K562 (cell line): ENCODE measurements around the gene SLC25A15. TPM values are rescaled to one million over a fixed set of nuclear protein-coding genes. Genes with fewer than 3 reads are reported as not detected.

Experiments used
- GABPB2 ChIP-seq: fragments of 250-450 bp; sonication (Bioruptor Pico); conservative IDR thresholded peaks from 2 replicates; pipeline ENCODE4 v1.5.1; 2021; ENCODE audit warnings: mild to moderate bottlenecking
- HNRNPLL ChIP-seq: fragments of 200-400 bp; formaldehyde crosslinking; IDR thresholded peaks from 2 replicates; pipeline ENCODE4 v1.6.1; 2017; ENCODE audit warnings: low read length, low read depth, mild to moderate bottlenecking; ENCODE audit not compliant: poor library complexity, severe bottlenecking
- MYC ChIP-seq, 2 experiments: fragments of 250-450 bp in 1 of 2; sonication (Bioruptor Pico) in 1 of 2; IDR thresholded peaks; 2 replicates each; pipeline versions ENCODE4 v1.5.1 to v1.6.1; 2012 to 2021; ENCODE audit warnings: low read depth in 2 of 2, borderline replicate concordance in 1 of 2, improper control_type of control experiment in 1 of 2, low read length in 1 of 2, mild to moderate bottlenecking in 1 of 2, moderate library complexity in 1 of 2
- POLR2H ChIP-seq: IDR thresholded peaks from 2 replicates; pipeline ENCODE4 v1.6.1; 2016; ENCODE audit warnings: missing genetic modification characterization, low read depth, mild to moderate bottlenecking, control low read depth, missing compliant biosample characterization, moderate library complexity
- PYGO2 ChIP-seq: fragments of 450-650 bp; IDR thresholded peaks from 2 replicates; pipeline ENCODE4 v1.6.1; 2016; ENCODE audit warnings: mild to moderate bottlenecking, missing genetic modification characterization, moderate library complexity, missing compliant biosample characterization
- TAF1 ChIP-seq: IDR thresholded peaks from 2 replicates; pipeline ENCODE4 v1.6.1; 2011; ENCODE audit warnings: mild to moderate bottlenecking, low read length, moderate library complexity; ENCODE audit not compliant: insufficient read depth, control insufficient read depth, severe bottlenecking; ENCODE audit errors: extremely low read depth
- ZNF232 ChIP-seq: sonication (generic); formaldehyde crosslinking; IDR thresholded peaks from 2 replicates; pipeline ENCODE4 v1.8.0; 2022; ENCODE audit warnings: mild to moderate bottlenecking, missing genetic modification reagents
- ZNF696 ChIP-seq: fragments of 250-450 bp; sonication (Bioruptor Pico); conservative IDR thresholded peaks from 2 replicates; pipeline ENCODE4 v1.4.0; 2020; ENCODE audit warnings: mild to moderate bottlenecking, moderate library complexity
- polyA plus RNA-seq, 8 experiments: library from polyadenylated mRNA; depleted of rRNA in 4 of 8; stranded (reverse) in 5 of 8; unstranded in 3 of 8; fragments of >200 nt; fragmentation: Nextera tagmentation in 2 of 8; fragmentation: Illumina TruSeq in 1 of 8; extraction: Ambion mirVana in 2 of 8; extraction: Trizol in 1 of 8; gene quantifications; 2 replicates each; pipeline versions ENCODE4 v1.2.1 to v1.2.3, GENCODE V29; 2011 to 2014; ENCODE audit warnings: inconsistent platforms in 1 of 8, missing spikeins in 1 of 8
- total RNA-seq, 7 experiments: library from RNA; depleted of rRNA in 6 of 7; stranded (reverse); fragments of >200 nt in 6 of 7; fragmentation: Illumina TruSeq in 2 of 7; extraction: Trizol in 2 of 7; gene quantifications; 2 replicates each; pipeline versions ENCODE4 v1.2.1 to v1.2.3, GENCODE V29; 2011 to 2021; ENCODE audit warnings: low replicate concordance in 1 of 7
- TF ChIP-seq, protein P1 (sequence below): conservative IDR thresholded peaks from 2 replicates; pipeline ENCODE4 v1.6.1; 2011; ENCODE audit warnings: low read depth, mild to moderate bottlenecking, low read length; ENCODE audit not compliant: control insufficient read depth
- TF ChIP-seq, protein P2 (sequence below), 2 experiments: fragments of 450-650 bp; formaldehyde crosslinking in 1 of 2; IDR thresholded peaks; 2 replicates each; pipeline versions ENCODE4 v1.4.0 to v1.6.1; 2014 to 2020; ENCODE audit warnings: mild to moderate bottlenecking in 2 of 2, borderline replicate concordance in 1 of 2, low read depth in 1 of 2
- TF ChIP-seq, protein P3 (sequence below): fragments of 150-350 bp; conservative IDR thresholded peaks from 2 replicates; pipeline ENCODE4 v1.6.1; 2014; ENCODE audit warnings: low read length

SLC25A15 gene
- total and polyA plus RNA-seq, 9 of the 15 experiments (the other 6 are each of a cell fraction or from before 2014, with no cell fraction given): 3.5 to 30.5 (median 20.3) TPM

DNA sequence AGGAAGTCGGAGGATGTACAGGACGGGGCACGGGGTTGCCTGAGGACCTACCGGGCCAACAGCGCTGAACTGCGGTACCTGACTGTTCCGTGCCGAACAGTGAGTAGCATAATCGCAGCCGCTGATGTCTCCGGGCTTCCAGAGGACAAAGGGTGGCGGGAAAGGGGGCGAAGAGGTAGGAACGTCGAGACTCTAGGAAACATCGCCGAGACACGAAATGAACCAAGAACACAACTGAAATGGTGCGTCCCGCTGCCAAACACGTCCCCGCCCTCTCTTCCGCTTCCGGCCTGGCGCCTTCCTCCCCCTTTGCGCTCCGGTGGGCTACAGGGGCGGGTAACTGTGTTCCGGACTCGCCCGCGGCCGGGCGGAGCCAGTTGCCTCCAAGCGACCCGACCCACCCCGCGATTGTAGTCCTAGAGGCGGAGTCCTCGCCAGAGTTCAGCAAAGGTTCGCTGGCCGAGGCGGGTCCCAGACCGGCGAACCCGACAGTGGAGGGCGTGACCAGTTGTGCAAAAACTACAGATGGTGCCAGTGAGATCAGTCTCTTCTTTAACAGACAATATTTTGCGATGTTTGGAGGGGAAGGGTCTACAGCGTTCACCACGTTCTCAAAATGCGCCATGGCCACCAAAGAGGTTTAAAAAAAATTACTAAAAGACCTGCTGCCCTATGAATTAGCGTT is 18.3 kb upstream of the SLC25A15 start, which contains the start of gene MRPS31 (continued):
- TF ChIP-seq GABPB2: no peak
- TF ChIP-seq, protein P1, sequence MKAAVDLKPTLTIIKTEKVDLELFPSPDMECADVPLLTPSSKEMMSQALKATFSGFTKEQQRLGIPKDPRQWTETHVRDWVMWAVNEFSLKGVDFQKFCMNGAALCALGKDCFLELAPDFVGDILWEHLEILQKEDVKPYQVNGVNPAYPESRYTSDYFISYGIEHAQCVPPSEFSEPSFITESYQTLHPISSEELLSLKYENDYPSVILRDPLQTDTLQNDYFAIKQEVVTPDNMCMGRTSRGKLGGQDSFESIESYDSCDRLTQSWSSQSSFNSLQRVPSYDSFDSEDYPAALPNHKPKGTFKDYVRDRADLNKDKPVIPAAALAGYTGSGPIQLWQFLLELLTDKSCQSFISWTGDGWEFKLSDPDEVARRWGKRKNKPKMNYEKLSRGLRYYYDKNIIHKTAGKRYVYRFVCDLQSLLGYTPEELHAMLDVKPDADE: peak; percentile 73; the same call in 1 of the 2 replicates
- TF ChIP-seq POLR2H: peak; percentile 43; the same call in 1 of the 2 replicates
- TF ChIP-seq ZNF696: no peak
- TF ChIP-seq MYC (IDR thresholded peaks at IDR 0.05; ENCODE audit: low read depth, low read length): peak; percentile 73
- TF ChIP-seq MYC (CRISPR knock-in tag; IDR thresholded peaks at IDR 0.05; ENCODE audit: borderline replicate concordance, low read depth): no peak
- TF ChIP-seq, protein P2, sequence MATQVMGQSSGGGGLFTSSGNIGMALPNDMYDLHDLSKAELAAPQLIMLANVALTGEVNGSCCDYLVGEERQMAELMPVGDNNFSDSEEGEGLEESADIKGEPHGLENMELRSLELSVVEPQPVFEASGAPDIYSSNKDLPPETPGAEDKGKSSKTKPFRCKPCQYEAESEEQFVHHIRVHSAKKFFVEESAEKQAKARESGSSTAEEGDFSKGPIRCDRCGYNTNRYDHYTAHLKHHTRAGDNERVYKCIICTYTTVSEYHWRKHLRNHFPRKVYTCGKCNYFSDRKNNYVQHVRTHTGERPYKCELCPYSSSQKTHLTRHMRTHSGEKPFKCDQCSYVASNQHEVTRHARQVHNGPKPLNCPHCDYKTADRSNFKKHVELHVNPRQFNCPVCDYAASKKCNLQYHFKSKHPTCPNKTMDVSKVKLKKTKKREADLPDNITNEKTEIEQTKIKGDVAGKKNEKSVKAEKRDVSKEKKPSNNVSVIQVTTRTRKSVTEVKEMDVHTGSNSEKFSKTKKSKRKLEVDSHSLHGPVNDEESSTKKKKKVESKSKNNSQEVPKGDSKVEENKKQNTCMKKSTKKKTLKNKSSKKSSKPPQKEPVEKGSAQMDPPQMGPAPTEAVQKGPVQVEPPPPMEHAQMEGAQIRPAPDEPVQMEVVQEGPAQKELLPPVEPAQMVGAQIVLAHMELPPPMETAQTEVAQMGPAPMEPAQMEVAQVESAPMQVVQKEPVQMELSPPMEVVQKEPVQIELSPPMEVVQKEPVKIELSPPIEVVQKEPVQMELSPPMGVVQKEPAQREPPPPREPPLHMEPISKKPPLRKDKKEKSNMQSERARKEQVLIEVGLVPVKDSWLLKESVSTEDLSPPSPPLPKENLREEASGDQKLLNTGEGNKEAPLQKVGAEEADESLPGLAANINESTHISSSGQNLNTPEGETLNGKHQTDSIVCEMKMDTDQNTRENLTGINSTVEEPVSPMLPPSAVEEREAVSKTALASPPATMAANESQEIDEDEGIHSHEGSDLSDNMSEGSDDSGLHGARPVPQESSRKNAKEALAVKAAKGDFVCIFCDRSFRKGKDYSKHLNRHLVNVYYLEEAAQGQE (IDR thresholded peaks at IDR 0.05; ENCODE audit: borderline replicate concordance): peak; percentile 37
- TF ChIP-seq, protein P2 (CRISPR knock-in tag; IDR thresholded peaks at IDR 0.05; ENCODE audit: low read depth): 0 out of 2 replicates have a peak, but pooled peaks have one; percentile 34
- TF ChIP-seq, protein P3, sequence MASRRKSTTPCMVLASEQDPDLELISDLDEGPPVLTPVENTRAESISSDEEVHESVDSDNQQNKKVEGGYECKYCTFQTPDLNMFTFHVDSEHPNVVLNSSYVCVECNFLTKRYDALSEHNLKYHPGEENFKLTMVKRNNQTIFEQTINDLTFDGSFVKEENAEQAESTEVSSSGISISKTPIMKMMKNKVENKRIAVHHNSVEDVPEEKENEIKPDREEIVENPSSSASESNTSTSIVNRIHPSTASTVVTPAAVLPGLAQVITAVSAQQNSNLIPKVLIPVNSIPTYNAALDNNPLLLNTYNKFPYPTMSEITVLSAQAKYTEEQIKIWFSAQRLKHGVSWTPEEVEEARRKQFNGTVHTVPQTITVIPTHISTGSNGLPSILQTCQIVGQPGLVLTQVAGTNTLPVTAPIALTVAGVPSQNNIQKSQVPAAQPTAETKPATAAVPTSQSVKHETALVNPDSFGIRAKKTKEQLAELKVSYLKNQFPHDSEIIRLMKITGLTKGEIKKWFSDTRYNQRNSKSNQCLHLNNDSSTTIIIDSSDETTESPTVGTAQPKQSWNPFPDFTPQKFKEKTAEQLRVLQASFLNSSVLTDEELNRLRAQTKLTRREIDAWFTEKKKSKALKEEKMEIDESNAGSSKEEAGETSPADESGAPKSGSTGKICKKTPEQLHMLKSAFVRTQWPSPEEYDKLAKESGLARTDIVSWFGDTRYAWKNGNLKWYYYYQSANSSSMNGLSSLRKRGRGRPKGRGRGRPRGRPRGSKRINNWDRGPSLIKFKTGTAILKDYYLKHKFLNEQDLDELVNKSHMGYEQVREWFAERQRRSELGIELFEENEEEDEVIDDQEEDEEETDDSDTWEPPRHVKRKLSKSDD: no peak
- TF ChIP-seq ZNF232 (CRISPR knock-in tag): no peak
- no peak for TF ChIP-seq PYGO2
- peak; percentile 87 for TF ChIP-seq TAF1
- TF ChIP-seq HNRNPLL: no peak
